Left renal cortex interstitium (tissue), 4 donors: Measurements from ENCODE around the gene CNTNAP5. TPM values are rescaled to one million over a fixed set of nuclear protein-coding genes. Genes with fewer than 3 reads are reported as not detected.

Experiments
- DNase-seq, 4 donors: peaks; one replicate each; pipeline ENCODE4 v3.0.0-alpha.2; 2013; ENCODE audit warnings: low read depth in 4 of 4, low spot score in 2 of 4, missing footprints in 1 of 4
- polyA plus RNA-seq, 4 donors: library from polyadenylated mRNA; unstranded; fragments of 120-200 nt; gene quantifications; one replicate each; pipeline ENCODE4 v1.2.1, GENCODE V29; 2013; ENCODE audit not compliant: insufficient read length in 4 of 4

CNTNAP5 gene
- polyA plus RNA-seq, 4 donors = 0.32 TPM; not detected in 3

- no peak for DNase-seq
Measured at GRCh38 chr2:124756048-124756447, 731.0 kb downstream of the CNTNAP5 start.

- DNase-seq = no peak
Measured at GRCh38 chr2:124762388-124762787, 737.3 kb downstream of the CNTNAP5 start.

GRCh38 chr2:124763611-124764010, 738.5 kb downstream of the CNTNAP5 start:
- DNase-seq = no peak

- DNase-seq = no peak
Measured at GRCh38 chr2:124774781-124775180, 749.7 kb downstream of the CNTNAP5 start.

- no peak for DNase-seq
Measured at GRCh38 chr2:124776332-124776731, 751.2 kb downstream of the CNTNAP5 start.

GRCh38 chr2:124778076-124778475, 753.0 kb downstream of the CNTNAP5 start:
- DNase-seq = no peak

- DNase-seq = no peak
Measured at GRCh38 chr2:124796647-124797046, 771.6 kb downstream of the CNTNAP5 start.

GRCh38 chr2:124797049-124797448, 772.0 kb downstream of the CNTNAP5 start:
- no peak for DNase-seq

- no peak for DNase-seq
Measured at GRCh38 chr2:124798551-124798950, 773.5 kb downstream of the CNTNAP5 start.

GRCh38 chr2:124804014-124804940, 779.2 kb downstream of the CNTNAP5 start:
- peak in 1 of 4 donors; percentile 3 for DNase-seq

- DNase-seq = no peak
Measured at GRCh38 chr2:124805060-124805459, 780.0 kb downstream of the CNTNAP5 start.

GRCh38 chr2:124810132-124810531, 785.0 kb downstream of the CNTNAP5 start:
- DNase-seq = peak in 1 of 4 donors; percentile 10

- no peak for DNase-seq
Measured at GRCh38 chr2:124814968-124815745, 790.1 kb downstream of the CNTNAP5 start.

GRCh38 chr2:124816007-124816406, 790.9 kb downstream of the CNTNAP5 start:
- no peak for DNase-seq

- no peak for DNase-seq
Measured at GRCh38 chr2:124822516-124822915, 797.4 kb downstream of the CNTNAP5 start.

- no peak for DNase-seq
Measured at GRCh38 chr2:124824441-124824840, 799.4 kb downstream of the CNTNAP5 start.

- DNase-seq = no peak
Measured at GRCh38 chr2:124832521-124832920, 807.4 kb downstream of the CNTNAP5 start.

- no peak for DNase-seq
Measured at GRCh38 chr2:124834331-124834730, 809.2 kb downstream of the CNTNAP5 start.

- DNase-seq = no peak
Measured at GRCh38 chr2:124835331-124835730, 810.2 kb downstream of the CNTNAP5 start.

GRCh38 chr2:124836416-124836815, 811.3 kb downstream of the CNTNAP5 start:
- DNase-seq = no peak

GRCh38 chr2:124837496-124837895, 812.4 kb downstream of the CNTNAP5 start:
- no peak for DNase-seq

- no peak for DNase-seq
Measured at GRCh38 chr2:124838406-124838805, 813.3 kb downstream of the CNTNAP5 start.
